Right cardiac atrium (tissue), 5 donors: Measurements from ENCODE around the gene KRT80. TPM values are rescaled to one million over a fixed set of nuclear protein-coding genes. Genes with fewer than 3 reads are reported as not detected.

Source experiments
- ATAC-seq, 2 donors: fragments of 200-7000 bp; cut with Tn5 transposase; one replicate each; pipeline versions ENCODE4 v1.8.0 to v1.9.1; 2020; ENCODE audit warnings: moderate library complexity in 2 of 2, mild to moderate bottlenecking in 1 of 2
- DNase-seq, 3 donors: peaks; one replicate each; pipeline ENCODE4 v3.0.0-alpha.2; 2020
- H3K27ac ChIP-seq: one replicate; pipeline ENCODE4 v1.5.1; 2013; ENCODE audit warnings: mild to moderate bottlenecking, low read length, control low read depth, moderate library complexity
- H3K27me3 ChIP-seq: one replicate; pipeline ENCODE4 v1.6.1; 2013; ENCODE audit not compliant: control insufficient read depth, insufficient read depth
- H3K4me1 ChIP-seq: one replicate; pipeline ENCODE4 v1.6.1; 2013; ENCODE audit warnings: low read length; ENCODE audit not compliant: control insufficient read depth, insufficient read depth
- H3K4me3 ChIP-seq: one replicate; pipeline ENCODE4 v1.5.1; 2013; ENCODE audit warnings: low read length, control low read depth
- H3K9me3 ChIP-seq: one replicate; pipeline ENCODE4 v1.6.1; 2013; ENCODE audit warnings: low read length; ENCODE audit not compliant: control insufficient read depth
- WGBS: extraction: QIAGEN DNeasy Blood & Tissue Kit; methylation state at CpG from one replicate; pipeline ENCODE4 v1.1.7; 2013; 5-methylcytosine and 5-hydroxymethylcytosine counted together
- intact Hi-C, 4 donors: fragments of 100-400 bp; cut with DNase I; formaldehyde crosslinking; loops; one replicate each; pipeline versions ENCODE4 v1.11.0 to v1.14.0; 2022 to 2023
- polyA plus RNA-seq: library from polyadenylated mRNA; stranded (reverse); fragments of 200-250 nt; gene quantifications from one replicate; pipeline ENCODE4 v1.2.3, GENCODE V29; 2013
- total RNA-seq, 4 donors: library from RNA; stranded (reverse); fragmentation: NEBNext Ultra II Directional; extraction: Animal tissue kit (Norgen Biotek cat#: 25700); gene quantifications; one replicate each; pipeline ENCODE4 v1.2.1, GENCODE V29; 2021
- donor health status: healthy with polysubstance abuse.
- donor health status: DM: no; HTN: yes; CAD: no.
- donor health status: DM: no; HTN: no; CAD: no.
- donor health status: DM: no; HTN: yes; CAD: no; lungs with severe emphysema.
- donor health status: DM: yes; HTN: yes; CAD: no.

The KRT80 gene
- total and polyA plus RNA-seq, 5 donors = 0.05 to 0.06 TPM; not detected in 3

GRCh38 chr12:52172956-52173355 lies 18.9 kb downstream of the KRT80 start:
- ATAC-seq (no peak), DNase-seq (peak in 1 of 3 donors; percentile 26)
- 96% methylated on average over 17 of the region's 17 CpGs for WGBS
- Histone ChIP-seq H3K9me3 (no peaks in the 10 kb centered on the region), H3K27ac (no peak overlapping the region), H3K4me3 (no peak overlapping the region), H3K4me1 (peaks cover 2% of the 10 kb centered on the region), H3K27me3 (no peaks in the 10 kb centered on the region)
- intact Hi-C loops = no loop called here

- WGBS = 77% methylated on average over 10 of the region's 10 CpGs
- ATAC-seq = no peak
- H3K4me1 ChIP-seq = peaks cover 2% of the 10 kb centered on the region
- no peak overlapping the region for H3K27ac ChIP-seq
- H3K27me3 ChIP-seq = no peaks in the 10 kb centered on the region
- no peaks in the 10 kb centered on the region for H3K9me3 ChIP-seq
- intact Hi-C loops = no loop called here
- no peak overlapping the region for H3K4me3 ChIP-seq
- DNase-seq = peak in 1 of 3 donors; percentile 49
Measured at GRCh38 chr12:52171950-52172512, 19.8 kb downstream of the KRT80 start.

- Histone ChIP-seq H3K9me3 (no peaks in the 10 kb centered on the region), H3K4me3 (no peak overlapping the region), H3K27me3 (no peaks in the 10 kb centered on the region), H3K4me1 (peaks cover 2% of the 10 kb centered on the region), H3K27ac (no peak overlapping the region)
- WGBS = 80% methylated on average over 9 of the region's 9 CpGs
- intact Hi-C loops = no loop called here
- ATAC-seq (no peak), DNase-seq (peak in 1 of 3 donors; percentile 44)
Measured at GRCh38 chr12:52170827-52171226, 21.0 kb downstream of the KRT80 start.

GRCh38 chr12:52169886-52170285 lies 21.9 kb downstream of the KRT80 start:
- no peaks in the 10 kb centered on the region for H3K4me1 ChIP-seq
- 81% methylated on average over 1 of the region's 1 CpG for WGBS
- H3K27me3 ChIP-seq = no peaks in the 10 kb centered on the region
- no peaks in the 10 kb centered on the region for H3K9me3 ChIP-seq
- H3K4me3 ChIP-seq = no peak overlapping the region
- DNase-seq = peak in 1 of 3 donors; percentile 19
- no peak for ATAC-seq
- intact Hi-C loops = no loop called here
- H3K27ac ChIP-seq = no peak overlapping the region

- intact Hi-C loops = no loop called here
- ATAC-seq (peak; percentile 44 to 65), DNase-seq (peak in 1 of 3 donors; percentile 53)
- H3K27me3 ChIP-seq = no peaks in the 10 kb centered on the region
- WGBS = 80% methylated on average over 12 of the region's 12 CpGs
- no peak overlapping the region for H3K4me3 ChIP-seq
- no peaks in the 10 kb centered on the region for H3K9me3 ChIP-seq
- H3K4me1 ChIP-seq = peaks cover 2% of the 10 kb centered on the region
- no peak overlapping the region for H3K27ac ChIP-seq
Measured at GRCh38 chr12:52168019-52168717, 23.6 kb downstream of the KRT80 start.

- 60% methylated on average over 3 of the region's 3 CpGs for WGBS
- DNase-seq = no peak
- no peaks in the 10 kb centered on the region for H3K9me3 ChIP-seq
- no peaks in the 10 kb centered on the region for H3K27me3 ChIP-seq
- peaks cover 2% of the 10 kb centered on the region for H3K4me1 ChIP-seq
- no peak overlapping the region for H3K27ac ChIP-seq
- ATAC-seq = no peak
- no peak overlapping the region for H3K4me3 ChIP-seq
- intact Hi-C loops = no loop called here
Measured at GRCh38 chr12:52167526-52167925, 24.3 kb downstream of the KRT80 start.

- intact Hi-C loops = no loop called here
- H3K27ac ChIP-seq = no peak overlapping the region
- no peak for ATAC-seq
- H3K9me3 ChIP-seq = no peaks in the 10 kb centered on the region
- H3K27me3 ChIP-seq = no peaks in the 10 kb centered on the region
- H3K4me1 ChIP-seq = peaks cover 2% of the 10 kb centered on the region
- H3K4me3 ChIP-seq = no peak overlapping the region
- no peak for DNase-seq
- WGBS = 87% methylated on average over 1 of the region's 1 CpG
Measured at GRCh38 chr12:52166672-52167071, 25.1 kb downstream of the KRT80 start.

GRCh38 chr12:52165096-52165855 lies 26.5 kb downstream of the KRT80 start:
- 81% methylated on average over 13 of the region's 13 CpGs for WGBS
- DNase-seq = peak in 1 of 3 donors; percentile 53
- H3K27ac ChIP-seq = no peak overlapping the region
- H3K9me3 ChIP-seq = no peaks in the 10 kb centered on the region
- ATAC-seq = peak in 1 of 2 donors; percentile 29
- H3K27me3 ChIP-seq = no peaks in the 10 kb centered on the region
- intact Hi-C loops = no loop called here
- no peak overlapping the region for H3K4me3 ChIP-seq
- H3K4me1 ChIP-seq = peaks cover 2% of the 10 kb centered on the region

- no peaks in the 10 kb centered on the region for H3K27me3 ChIP-seq
- WGBS = 89% methylated on average over 13 of the region's 13 CpGs
- intact Hi-C loops = no loop called here
Measured at GRCh38 chr12:52164624-52165023, 27.2 kb downstream of the KRT80 start.

GRCh38 chr12:52162981-52163380 lies 28.8 kb downstream of the KRT80 start:
- no peaks in the 10 kb centered on the region for H3K27me3 ChIP-seq
- no peaks in the 10 kb centered on the region for H3K9me3 ChIP-seq
- H3K27ac ChIP-seq = no peak overlapping the region
- DNase-seq (no peak), ATAC-seq (no peak)
- WGBS = 82% methylated on average over 3 of the region's 3 CpGs
- H3K4me1 ChIP-seq = peaks cover 2% of the 10 kb centered on the region
- intact Hi-C loops = no loop called here
- no peak overlapping the region for H3K4me3 ChIP-seq

More at GRCh38 chr12:52164624-52165023, 27.2 kb downstream of the KRT80 start:
- Histone ChIP-seq H3K9me3 (no peaks in the 10 kb centered on the region), H3K4me1 (peaks cover 2% of the 10 kb centered on the region), H3K4me3 (no peak overlapping the region), H3K27ac (no peak overlapping the region)
- peak in 1 of 3 donors; percentile 23 for DNase-seq
- ATAC-seq = no peak

- Histone ChIP-seq H3K27ac (no peak overlapping the region), H3K4me3 (no peak overlapping the region), H3K27me3 (no peaks in the 10 kb centered on the region), H3K9me3 (no peaks in the 10 kb centered on the region), H3K4me1 (peaks cover 2% of the 10 kb centered on the region)
- ATAC-seq = no peak
- intact Hi-C loops = no loop called here
- WGBS = 92% methylated on average over 4 of the region's 4 CpGs
- peak in 1 of 3 donors; percentile 4 for DNase-seq
Measured at GRCh38 chr12:52160200-52160599, 31.6 kb downstream of the KRT80 start.
